Activated naive CD4-positive, alpha-beta T cell treated with Interleukin-2 at 50 U/mL for 16 hours (primary cell): ENCODE results near the gene MYO1D.
"Not testable (repeated sequence)": the region's sequence is repeated elsewhere in the genome, so short reads cannot be mapped to it uniquely, and the experiment has no call there.

Experiments
- DNase-seq: peaks from one replicate; pipeline ENCODE4 v3.0.0-alpha.2; 2020

MYO1D gene

DNA sequence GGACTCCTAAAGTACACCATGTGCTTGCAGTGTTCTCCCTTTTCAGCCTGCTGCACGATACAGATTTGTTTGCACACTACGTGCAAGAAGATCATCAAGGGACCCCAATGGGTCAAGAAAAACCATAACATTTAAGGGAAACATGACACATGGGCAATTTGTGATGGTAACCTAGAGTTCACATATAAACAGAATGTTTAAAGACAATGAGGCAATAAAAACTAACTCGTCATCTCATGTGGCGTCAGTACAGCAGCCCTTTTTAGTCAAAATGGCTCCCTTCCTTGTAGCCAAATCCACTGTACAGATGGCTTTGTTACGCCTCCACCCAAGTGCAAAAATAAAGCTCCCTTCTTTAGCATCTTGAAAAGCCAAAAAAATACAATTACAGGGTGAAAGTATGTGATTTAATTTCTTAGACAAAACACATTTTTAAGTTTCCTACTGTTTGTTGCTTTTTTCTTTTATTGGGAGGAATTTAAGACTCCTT, 216.4 kb downstream of the MYO1D start:
- DNase-seq: no peak

DNA sequence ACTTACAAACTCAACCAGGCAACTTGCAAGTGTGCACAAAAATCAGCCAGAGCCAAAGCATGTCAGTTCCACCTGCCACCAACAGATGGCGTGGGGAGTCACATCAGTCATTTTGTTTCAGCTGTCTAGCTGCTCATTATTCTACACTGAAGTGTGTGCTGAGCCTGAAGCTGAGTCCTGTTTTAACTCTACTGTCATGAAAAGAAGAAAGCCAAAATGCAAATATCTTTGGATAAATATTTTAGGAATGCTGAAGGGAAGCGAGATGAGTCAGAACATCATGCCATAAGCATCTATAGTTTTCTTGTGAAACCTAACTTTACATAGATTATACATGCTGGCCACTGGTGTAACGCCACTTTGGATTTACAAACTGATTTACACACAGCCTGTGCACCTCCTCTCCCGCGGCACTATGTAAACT, 217.5 kb downstream of the MYO1D start:
- DNase-seq: peak; percentile 65

DNA sequence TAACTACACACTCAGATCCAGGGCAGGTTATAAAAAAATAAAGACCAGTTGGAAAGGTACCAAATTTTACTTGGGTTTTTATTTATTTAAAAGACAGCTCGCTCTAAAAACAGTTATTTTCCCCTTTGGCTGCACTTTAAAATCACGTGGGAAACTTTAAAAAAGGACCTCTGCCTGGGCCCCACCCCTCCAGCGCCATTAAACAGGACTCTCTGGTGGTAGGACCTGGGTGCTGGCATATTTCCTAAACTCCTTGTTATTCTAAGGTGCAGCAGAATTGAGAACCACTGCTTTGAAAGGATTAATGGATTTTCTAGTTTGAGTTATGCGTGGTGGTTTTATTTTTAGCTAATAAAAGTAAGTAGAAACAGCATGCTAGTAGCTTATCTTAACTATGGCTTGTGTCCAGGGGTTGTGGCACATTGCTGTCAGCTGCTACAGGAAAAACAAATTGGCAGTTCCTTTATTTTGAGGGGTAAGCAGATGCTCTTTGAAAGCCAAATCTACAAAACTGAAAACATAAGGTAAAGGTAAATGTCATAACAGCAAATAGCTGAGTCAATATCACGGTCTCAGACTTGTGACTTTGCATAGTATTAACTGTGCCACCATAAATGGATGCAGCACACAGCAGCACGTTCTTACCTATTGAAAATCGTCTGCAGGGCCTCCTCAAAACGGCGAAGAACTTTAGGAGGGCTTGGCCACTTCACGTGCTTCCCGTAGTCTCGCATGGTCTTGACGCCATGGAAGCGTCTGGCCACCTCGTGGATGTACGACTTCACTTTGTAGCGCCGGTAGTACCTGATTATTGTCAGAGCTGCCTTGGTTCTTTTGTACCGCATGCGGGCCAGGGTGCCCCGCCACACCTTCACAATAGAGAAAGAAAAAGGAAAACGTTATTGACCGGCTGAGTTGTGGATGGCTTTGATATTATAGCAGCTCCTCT, 218.2 kb downstream of the MYO1D start:
- no peak for DNase-seq

DNA sequence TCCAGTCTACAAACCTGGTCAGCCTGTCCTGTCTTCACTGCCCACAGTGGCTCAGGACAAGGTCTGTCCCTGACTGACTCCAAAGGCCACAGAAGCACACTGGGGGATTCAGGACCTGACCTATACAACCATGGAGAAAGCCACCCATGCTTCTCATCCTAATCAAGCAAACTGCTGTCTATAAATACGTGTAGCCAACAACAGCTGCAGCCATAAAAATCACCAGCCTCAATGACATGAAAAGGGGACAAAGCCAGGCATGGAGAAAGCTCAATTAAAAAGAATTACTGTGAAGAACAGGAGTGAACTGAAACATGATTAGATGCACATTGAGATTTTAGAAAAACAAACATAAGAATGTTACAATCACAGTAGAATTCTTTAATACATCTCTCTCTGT, 220.0 kb downstream of the MYO1D start:
- no peak for DNase-seq

DNA sequence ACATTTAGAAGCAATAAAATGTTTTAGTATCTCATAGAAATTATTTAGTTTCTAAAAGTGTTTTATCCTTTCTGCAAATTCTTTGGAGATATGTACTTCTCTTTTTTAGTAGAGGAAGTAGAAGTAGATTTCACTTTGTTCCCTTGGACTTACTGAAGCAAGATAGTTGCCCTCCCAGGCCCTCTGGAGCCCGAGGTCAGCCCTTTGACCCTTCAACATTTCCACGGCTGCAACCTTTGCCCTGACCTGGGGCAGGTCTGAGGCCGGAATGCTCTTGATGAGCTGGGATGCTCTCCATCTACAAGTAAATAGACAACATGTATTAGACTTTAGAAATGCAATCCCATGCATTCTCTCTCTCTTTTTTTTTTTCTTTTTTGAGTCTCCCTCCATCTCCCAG, 222.6 kb downstream of the MYO1D start:
- no peak for DNase-seq

DNA sequence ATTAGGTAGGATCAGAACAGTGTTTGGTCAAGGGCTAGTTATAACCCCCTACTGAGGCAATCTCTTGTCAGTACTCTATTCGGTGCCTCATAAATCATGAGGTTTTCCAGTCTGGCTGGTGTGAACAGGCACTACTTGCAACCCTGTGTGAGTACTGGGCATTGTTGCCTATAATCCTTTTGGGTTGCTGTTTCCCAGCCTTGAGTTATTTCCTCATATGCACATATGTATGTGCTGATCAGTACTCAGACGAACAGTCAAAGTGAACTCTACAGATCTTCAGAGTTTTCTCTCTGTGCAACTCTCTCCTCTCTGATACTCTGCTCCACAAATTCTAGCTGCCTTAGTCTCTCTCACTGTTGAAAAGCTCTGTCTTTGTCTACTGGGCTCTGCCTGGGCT, 225.8 kb downstream of the MYO1D start:
- no peak for DNase-seq

DNA sequence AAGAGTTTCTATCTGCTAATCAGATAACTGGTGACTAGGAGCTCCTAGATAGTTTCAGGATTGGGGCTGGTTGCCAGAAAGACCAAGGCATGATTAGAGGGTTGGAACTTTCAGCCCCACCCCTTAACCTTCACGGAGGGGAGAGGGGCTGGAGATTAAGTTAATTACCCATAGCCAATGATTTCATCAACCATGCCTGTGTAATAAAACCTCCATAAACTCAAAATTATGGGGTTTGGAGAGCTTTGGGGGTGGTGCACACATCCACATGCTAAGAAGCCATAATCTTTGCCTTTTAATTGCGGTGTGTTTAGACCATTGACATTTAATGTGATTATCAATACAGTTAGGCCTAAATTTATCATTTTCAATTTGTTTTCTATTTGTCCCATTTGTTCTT, 228.5 kb downstream of the MYO1D start:
- DNase-seq: no peak

DNA sequence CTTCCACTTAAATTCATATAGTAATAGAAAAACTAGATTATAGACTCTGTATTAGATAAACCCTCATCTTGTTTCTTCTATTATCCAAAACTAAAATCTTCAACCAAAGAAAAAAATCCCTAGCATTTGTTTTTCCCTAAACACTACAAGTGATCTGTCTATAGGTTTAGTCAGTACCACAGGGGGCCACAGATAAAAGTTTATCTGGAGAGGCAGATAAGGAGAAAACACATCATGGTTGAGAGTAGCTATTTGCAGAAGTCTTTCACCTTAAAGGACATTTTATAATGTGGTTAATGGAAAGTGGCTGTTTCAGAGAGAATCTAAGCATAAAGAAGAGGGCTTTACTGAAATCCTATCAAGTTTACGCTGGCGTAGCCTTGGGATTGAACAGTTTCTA, 230.0 kb downstream of the MYO1D start:
- no peak for DNase-seq

DNA sequence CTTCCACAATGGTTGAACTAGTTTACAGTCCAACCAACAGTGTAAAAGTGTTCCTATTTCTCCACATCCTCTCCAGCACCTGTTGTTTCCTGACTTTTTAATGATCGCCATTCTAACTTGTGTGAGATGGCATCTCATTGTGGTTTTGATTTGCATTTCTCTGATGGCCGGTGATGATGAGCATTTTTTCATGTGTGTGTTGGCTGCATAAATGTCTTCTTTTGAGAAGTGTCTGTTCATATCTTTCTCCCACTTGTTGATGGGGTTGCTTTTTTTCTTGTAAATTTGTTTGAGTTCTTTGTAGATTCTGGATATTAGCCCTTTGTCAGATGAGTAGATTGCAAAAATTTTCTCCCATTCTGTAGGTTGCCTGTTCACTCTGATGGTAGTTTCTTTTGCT, 235.4 kb downstream of the MYO1D start:
- DNase-seq: not testable (repeated sequence)

DNA sequence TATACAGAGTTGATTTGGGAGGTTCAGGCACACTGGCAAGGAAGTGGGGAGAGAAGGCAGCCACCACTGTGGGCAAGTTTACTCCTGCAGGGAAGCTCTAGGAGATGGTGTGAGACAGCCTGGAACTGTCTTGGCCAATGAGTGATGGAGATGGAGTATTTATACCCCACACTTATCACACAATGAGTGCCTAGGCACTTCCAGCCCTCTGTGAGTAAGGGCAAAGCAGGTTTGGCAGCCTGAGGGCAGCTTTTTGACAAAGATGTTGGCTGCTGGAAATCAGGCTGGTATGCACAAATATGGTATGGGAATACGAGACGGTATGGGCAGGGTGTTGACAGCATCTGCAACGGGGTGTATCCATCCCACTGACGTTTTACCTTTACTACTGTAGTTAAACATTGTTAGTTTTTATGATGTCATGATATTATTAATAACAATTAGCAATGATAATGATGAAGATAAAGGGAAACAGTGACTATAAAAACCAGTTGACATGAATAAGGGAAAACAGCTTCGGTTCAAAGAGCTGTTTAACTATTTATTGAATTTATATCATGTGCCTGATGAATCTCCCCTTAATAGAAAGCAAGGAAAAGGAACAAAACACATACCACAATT, 240.2 kb downstream of the MYO1D start:
- no peak for DNase-seq

DNA sequence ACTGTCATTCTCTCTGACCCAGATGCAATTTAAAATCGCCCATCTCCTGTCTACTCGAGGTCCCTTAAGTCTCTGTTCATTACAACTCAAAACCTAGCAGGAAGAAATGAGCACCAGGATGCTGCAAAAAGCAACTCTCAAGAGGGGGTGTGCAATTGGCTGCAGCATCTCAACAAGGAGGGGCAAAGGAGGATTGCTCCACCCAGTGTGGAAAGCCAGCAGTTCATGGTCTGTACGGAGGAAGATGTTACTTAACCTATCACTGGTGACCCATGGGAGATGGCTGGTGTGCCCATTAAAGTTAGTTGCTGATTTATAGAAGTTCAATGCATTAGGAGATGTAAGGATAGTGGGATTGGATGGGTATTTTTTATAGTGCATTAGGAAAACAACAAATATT, 242.8 kb downstream of the MYO1D start:
- DNase-seq: no peak

DNA sequence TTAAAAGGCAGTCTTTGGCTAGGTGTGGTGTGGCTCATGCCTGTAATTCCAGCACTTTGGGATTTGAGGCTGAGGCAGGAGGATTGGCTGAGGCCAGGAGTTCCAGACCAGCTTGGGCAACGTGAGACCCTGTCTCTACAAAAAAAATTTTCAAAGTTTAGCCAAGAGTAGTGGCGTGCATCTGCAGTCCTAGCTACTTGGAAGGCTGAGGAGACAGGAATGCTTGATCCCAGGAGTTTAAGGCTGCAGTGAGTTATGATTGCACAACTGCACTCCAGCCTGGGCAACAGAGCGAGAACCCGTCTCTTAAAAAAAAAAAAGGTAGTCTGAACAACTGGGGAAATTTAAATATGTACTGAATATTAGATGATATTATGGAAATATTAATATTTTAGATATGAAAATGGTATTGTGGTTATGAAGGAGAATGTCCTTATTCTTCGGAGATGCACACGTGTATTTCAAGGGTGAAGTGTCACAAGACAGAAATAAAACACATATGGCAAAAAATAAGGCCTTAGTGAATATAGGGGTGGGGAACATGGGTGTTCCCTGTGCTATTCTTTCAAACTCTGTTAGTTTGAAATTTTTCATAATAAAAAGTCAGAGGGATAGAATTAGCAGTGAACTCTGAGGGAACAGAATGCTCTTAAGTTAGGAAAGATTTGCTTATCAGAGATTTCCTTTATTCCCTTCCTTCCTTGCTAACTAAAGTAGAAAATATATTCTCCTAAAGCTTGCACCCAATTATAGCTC, 245.4 kb downstream of the MYO1D start:
- DNase-seq: no peak

DNA sequence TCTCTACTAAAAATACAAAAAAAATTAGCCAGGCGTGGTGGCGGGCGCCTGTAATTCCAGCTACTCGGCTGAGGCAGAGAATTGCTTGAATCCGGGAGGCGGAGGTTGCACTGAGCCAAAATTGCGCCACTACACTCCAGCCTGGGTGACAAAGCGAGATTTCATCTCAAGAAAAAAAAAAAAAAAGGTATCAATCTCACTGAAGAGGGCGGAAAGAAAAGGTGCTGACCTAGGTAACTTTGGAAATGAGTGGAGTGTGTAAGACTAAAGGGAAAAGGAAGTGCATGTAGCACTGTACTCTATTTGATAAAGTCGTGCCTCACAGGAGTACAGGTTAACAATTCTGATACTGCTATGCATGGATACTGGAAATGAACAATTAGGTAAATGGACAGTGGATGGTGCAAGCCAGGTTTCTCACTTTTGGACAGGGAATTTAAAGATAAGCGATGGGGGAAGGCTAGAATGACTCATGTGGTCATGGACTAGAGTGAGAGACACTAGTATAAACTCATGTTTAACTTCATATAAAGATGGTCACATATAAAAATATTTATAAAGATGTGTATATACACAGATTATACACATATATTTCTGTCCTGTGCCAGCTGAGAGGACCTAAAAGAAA, 247.2 kb downstream of the MYO1D start:
- no peak for DNase-seq

DNA sequence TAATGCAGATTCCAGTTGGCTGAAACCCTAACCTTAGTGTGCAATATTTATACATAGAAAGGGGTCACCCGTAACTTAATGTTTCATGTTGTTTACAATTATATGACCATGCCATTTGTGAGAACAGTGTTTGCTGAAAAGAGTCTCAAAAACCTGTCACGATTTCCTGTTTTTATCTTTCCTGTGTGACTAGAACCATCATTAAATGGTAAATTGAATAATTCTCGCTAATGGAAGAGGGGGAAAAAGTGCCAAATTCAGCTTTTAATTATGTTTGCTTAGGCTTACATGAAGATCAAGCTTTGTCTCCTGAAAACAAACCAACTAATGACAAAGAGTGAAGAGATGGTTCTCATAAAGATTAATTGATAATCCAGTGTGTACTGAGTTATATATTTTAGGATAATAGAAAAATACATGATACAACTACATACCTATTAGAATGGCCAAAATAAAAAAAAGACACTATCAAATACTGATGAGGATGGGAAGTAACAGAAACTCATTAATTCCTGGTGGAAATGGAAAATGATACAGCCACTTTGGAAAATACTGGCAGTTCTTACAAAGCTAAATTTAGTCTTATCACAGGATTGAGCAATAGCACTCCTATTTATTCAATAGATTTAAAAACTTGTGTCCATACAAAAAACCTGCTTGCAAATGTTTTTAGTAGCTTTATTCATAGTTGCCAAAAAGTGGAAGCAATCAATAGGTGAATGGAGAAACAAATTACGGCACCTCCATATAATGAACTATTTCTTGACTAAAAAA, 248.5 kb downstream of the MYO1D start:
- no peak for DNase-seq

DNA sequence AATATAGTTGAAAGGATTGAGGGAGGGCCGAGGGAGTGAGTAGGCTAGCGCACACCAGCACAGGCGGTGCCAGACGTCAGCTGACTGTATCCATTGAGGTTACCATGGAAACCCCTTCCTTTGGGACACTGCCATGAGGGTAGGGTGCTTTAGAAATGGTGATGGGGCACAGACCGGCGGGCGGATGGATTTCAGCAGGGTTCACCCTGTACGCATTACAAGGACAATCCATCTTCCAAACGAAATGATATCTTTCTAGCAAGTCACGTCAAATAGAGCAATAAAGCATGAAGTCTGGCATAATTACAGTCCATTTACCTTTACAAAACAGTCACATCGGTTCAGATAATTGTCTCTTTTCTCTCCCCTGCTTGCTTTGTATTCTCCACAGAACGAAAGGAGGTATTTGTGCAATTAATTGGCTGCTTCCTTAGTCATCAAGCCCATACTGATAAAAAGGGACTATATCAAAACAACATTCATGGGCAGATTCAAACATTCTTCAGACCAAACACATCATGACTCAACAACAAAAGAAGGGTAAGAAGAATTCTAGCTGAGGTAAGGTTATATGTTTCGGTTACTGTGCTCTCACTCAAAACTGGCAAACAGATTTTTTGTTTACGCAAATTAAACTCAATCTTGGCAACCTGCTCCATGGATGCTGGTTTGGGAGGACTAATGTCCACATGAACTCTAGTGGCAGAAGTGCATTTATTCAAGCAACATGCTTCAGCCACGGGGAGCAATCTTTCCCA, 249.5 kb downstream of the MYO1D start:
- DNase-seq: no peak

DNA sequence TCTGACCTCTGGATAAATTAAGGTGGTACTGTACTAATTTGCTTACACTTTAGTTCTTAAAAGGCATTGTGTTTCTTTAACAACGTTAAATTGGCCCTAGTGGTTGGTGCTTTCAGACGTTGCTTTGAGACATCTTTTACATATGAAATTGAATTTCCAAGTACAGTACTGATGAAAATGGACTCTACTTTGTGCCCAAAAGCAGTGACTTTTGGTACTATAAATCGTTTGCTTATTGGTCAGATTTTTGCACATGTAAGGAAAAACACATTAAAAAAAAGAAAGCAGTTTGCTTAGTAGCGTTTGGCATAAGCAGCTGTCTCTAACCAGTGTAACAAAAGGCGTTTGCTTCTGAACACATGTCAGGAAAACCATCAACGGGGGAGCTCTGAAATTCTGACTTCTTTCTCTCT, 250.5 kb downstream of the MYO1D start:
- no peak for DNase-seq

DNA sequence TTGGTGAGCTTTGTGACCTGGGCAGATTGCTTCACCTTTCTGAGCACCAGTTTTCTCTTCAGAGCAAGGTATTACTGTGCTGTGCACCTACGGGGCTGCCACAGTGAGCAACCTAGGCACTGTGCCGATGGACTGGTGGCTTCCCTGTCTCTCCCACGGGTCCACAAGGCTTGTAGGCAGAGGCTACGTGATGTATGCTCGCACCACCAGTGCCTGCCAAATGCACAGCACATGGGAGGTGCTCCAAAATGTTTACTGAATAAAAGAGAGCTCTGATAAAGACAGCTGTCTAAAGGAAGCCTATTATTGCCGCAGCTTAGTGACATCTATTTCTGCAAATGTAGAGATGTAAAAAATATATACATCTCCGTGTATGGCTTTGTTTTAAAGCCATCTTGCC, 251.0 kb downstream of the MYO1D start:
- no peak for DNase-seq

DNA sequence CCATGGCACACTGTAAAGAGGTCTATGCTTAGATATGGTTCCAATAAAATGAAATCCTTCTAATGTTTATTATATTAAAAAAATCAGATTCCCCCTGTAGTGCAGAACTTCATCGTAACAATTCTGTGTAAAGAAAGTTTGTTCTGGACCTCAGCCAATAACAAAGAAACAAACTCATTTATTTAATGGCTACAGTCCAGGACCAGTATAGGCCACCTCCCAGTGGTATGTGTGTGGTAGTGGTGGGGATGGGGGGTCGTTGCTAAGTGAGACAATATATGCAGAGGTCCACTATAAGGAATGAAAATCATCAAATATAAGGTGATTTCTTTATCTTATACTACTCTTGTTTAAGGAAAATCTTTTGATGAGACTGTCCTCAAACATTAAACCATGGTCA, 253.7 kb downstream of the MYO1D start:
- no peak for DNase-seq

DNA sequence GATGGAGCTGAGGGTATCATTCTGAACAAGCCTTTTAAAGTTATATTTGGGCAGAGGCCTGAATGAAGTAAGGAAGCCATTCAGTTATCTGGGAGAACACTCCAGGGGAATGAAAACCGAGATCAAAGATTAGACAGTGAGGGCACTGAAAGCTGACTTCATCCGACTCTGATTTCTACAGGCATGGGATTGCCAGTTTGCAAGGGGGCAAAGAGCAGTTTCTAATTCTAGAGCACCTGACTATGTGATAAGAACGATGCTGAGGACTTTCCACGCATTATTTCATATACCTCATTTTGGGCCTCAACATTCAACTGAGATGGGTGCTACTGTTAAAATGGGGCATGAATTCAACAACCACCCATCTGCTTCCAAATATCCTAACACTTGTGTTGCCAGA, 254.4 kb downstream of the MYO1D start:
- no peak for DNase-seq

DNA sequence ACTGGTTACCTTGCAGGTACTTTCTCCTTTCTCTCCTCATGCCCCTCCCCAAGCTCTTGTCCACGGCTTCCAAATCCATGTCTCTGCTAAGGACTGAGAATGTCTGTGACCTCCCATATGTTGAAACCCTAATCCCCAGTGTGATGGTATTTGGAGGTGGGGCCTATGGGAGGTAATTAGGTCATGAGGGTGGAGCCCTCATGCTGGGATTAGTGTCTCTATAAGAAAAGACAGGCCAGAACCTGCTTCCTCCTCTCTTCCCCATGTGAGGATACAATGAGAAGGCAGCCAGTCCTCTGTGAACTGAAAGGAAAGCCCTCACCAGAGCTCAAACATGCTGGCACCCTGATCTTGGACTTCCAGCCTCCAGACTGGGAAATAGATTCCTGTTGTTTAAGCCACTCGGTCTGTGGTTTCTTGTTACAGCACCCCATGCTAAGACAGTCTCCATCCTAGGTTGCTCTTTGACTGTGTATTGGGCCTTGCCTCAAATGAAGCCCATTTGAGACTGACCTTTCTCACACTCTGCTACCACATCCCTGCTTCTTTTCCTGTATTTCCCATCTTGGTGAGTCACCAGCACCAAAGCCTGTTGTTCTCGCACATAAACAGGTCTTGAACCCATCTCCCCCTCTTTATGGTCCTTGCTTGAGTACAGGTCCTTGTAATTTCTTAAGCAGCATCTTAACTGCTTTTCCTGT, 255.2 kb downstream of the MYO1D start:
- DNase-seq: no peak

DNA sequence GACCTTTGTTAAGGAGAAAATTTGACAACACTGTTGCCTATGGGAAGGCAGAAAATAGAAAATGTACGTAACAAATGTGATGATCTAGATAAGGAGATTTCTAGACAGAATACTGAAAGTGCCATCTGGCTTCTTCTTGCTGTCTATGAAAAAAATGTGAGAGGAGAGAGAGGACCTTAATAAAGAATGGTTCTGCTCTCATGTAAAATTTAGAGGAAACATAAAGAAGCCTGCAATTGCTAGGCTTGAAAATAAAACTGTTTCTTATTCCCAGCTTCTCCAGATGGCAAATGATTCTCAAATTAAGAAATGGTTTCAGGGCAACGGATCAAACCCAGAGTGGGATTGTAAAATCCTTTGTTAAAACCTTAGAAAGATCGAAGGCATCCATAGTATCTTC, 261.6 kb downstream of the MYO1D start:
- no peak for DNase-seq
